Dermis microvascular lymphatic vessel endothelial cell (primary cell): ENCODE results near the gene TAF4B. TPM values are rescaled to one million over a fixed set of nuclear protein-coding genes. Genes with fewer than 3 reads are reported as not detected.
"Not testable (repeated sequence)": the region's sequence is repeated elsewhere in the genome, so short reads cannot be mapped to it uniquely, and the experiment has no call there.

Experiments
- DNase-seq, 2 donors: peaks; one replicate each; pipeline versions ENCODE4 v3.0.0 to v3.0.0-alpha.2; 2010; ENCODE audit warnings: low read depth in 2 of 2
- total RNA-seq: library from RNA; depleted of rRNA; stranded (reverse); fragments of >200 nt; gene quantifications from 2 replicates; pipeline ENCODE4 v1.2.1, GENCODE V29; 2014

The TAF4B gene
- total RNA-seq, 1 donor from 2014 or later, result 1.8 TPM

GRCh38 chr18:26421931-26422330 is 195.7 kb downstream of the TAF4B start:
- no peak for DNase-seq

GRCh38 chr18:26422472-26423162 is 196.4 kb downstream of the TAF4B start:
- no peak for DNase-seq

GRCh38 chr18:26424428-26425147 is 198.3 kb downstream of the TAF4B start:
- no peak for DNase-seq

GRCh38 chr18:26425148-26425531 is 198.9 kb downstream of the TAF4B start:
- DNase-seq, result no peak

GRCh38 chr18:26429535-26430226 is 203.4 kb downstream of the TAF4B start:
- DNase-seq, result no peak

GRCh38 chr18:26432651-26433424 is 206.6 kb downstream of the TAF4B start:
- no peak for DNase-seq

- DNase-seq, result no peak
Measured at GRCh38 chr18:26434887-26435286, 208.6 kb downstream of the TAF4B start.

GRCh38 chr18:26435415-26436095 is 209.3 kb downstream of the TAF4B start:
- no peak for DNase-seq

GRCh38 chr18:26436176-26437051 is 210.2 kb downstream of the TAF4B start:
- DNase-seq, result no peak

GRCh38 chr18:26437634-26438033 is 211.4 kb downstream of the TAF4B start:
- not testable (repeated sequence) for DNase-seq

- DNase-seq, result no peak
Measured at GRCh38 chr18:26438980-26439379, 212.7 kb downstream of the TAF4B start.

GRCh38 chr18:26439537-26439936 is 213.3 kb downstream of the TAF4B start:
- no peak for DNase-seq

- DNase-seq, result no peak
Measured at GRCh38 chr18:26440644-26441043, 214.4 kb downstream of the TAF4B start.

Other genes with a start within 250 kb of the TAF4B start
- gene SS18, start 135.8 kb upstream of the TAF4B start, total RNA-seq, result 50.5 and 69.2 TPM in 2 replicates
- not detected in 2 replicates for gene PSMA8, start 92.6 kb upstream of the TAF4B start, total RNA-seq